HG02870 (cell line): ENCODE results near the gene MRPL18.
A peak's percentile ranks its signal among the peaks of the same experiment; 100 is the strongest.
"Not testable (repeated sequence)": the region's sequence is repeated elsewhere in the genome, so short reads cannot be mapped to it uniquely, and the experiment has no call there.

Experiments
- ATAC-seq: cut with Tn5 transposase; IDR thresholded peaks from one replicate; pipeline ENCODE4 v1.9.1; 2021; ENCODE audit warnings: mild to moderate bottlenecking, moderate library complexity; ENCODE audit not compliant: unreplicated experiment

MRPL18 gene

DNA sequence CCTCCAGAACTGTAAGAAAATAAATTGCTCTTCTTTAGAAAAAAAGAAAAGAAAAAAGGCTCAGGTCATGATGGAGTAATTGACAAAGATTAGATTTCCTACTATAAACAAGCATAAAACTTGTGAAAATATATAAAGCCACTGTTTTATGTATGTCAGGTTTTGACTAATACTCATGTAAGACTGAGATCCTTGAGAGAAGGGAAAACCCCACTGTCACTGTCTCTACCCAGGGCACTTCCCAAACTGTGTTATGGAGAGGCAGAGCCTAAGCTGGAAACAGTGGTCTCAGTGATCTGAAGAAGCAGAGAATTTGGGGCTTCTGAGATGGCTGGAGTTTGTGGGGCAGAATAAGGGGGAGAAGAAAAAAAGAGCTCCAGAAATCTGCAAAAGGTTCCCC is 20.8 kb upstream of the MRPL18 start:
- no peak for ATAC-seq

DNA sequence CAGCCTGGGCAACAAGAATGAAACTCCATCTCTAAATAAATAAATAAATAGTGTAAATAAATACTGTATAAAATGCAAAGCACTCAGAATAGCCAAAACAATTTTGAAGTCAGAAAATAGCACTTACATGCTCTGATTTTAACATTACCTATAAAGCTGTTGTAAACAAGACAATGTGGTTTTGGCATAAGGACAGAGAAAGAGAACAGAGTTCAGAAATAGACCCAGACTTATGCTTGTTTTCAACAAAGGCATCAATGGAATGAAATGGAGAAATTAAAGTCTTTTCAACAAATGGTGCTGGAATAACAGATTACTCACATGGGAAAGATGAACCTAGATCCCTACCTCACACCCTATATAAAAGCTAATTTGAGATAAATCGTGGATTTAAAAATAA is 18.1 kb upstream of the MRPL18 start:
- no peak for ATAC-seq

DNA sequence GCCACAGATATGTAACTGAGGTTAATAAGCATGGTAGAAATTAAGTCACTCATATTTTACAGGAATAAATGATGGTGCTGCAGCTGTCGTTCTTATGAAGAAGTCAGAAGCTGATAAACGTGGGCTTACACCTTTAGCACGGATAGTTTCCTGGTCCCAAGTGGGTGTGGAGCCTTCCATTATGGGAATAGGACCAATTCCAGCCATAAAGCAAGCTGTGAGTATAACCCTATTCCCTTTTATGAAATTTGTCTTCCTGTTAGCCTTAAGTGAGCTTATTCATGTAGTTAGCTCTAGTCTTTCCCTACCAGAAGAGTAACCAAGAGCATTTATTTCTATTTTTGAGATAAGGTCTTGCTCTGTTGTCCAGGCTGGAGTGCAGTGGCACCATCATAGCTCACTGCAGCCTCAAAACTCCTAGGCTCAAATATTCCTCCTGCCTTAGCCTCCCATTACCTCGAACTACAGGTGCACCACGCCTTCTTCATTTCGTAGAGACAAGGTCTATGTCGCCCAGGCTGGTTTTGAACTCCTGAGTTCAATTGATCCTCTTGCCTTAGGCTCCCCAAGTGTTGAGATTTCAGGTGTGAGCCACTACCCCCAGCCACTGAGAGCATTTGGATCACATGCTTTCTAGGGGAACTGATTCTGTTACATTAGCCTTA is 12.9 kb upstream of the MRPL18 start:
- ATAC-seq, result no peak

DNA sequence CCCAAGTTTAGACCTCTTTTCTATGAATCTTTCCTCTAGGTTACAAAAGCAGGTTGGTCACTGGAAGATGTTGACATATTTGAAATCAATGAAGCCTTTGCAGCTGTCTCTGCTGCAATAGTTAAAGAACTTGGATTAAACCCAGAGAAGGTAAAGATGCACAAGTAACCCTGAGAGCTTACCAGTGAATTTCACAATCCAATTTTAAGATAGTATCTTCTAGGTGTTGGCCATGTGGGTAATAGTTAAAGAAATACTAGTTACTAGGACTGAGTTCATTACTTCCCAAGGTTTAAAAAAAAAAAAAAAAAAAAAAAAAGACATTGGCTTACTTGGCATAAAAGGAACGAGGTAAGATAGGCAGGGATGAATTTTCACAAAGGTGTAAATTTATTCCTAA is 12.1 kb upstream of the MRPL18 start:
- no peak for ATAC-seq

DNA sequence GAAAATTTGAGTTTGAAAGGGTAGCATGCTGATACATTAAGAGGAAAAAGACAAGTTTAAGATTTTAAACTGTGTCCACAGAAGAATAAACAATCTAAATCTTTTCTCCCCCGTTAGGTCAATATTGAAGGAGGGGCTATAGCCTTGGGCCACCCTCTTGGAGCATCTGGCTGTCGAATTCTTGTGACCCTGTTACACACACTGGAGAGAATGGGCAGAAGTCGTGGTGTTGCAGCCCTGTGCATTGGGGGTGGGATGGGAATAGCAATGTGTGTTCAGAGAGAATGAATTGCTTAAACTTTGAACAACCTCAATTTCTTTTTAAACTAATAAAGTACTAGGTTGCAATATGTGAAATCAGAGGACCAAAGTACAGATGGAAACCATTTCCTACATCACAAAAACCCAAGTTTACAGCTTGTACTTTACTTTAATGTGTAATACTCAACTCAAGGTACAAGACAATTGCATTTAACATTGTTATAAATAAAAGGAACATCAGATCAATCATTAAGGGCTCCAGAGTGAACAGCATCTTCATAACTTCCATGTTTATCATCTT is 11.6 kb upstream of the MRPL18 start:
- no peak for ATAC-seq

DNA sequence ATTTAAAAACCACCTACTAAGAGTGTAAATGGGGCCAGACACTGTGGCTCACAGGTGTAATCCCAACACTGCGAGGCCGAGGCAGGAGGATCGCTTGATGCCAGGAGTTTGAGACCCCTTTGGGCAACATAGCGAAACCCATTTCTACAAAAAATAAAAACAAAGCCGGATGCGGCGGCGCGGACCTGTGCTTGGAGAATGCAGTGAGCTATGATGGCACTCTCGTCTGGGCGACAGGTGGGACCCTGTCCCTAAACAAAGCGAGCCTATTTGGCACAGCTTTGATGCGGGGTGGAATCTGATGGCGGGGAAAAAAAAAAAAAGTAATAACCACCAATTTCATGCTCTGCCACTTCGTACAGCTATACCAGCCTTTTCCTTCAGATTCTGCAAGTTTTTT is 2.0 kb upstream of the MRPL18 start:
- ATAC-seq, result no peak

DNA sequence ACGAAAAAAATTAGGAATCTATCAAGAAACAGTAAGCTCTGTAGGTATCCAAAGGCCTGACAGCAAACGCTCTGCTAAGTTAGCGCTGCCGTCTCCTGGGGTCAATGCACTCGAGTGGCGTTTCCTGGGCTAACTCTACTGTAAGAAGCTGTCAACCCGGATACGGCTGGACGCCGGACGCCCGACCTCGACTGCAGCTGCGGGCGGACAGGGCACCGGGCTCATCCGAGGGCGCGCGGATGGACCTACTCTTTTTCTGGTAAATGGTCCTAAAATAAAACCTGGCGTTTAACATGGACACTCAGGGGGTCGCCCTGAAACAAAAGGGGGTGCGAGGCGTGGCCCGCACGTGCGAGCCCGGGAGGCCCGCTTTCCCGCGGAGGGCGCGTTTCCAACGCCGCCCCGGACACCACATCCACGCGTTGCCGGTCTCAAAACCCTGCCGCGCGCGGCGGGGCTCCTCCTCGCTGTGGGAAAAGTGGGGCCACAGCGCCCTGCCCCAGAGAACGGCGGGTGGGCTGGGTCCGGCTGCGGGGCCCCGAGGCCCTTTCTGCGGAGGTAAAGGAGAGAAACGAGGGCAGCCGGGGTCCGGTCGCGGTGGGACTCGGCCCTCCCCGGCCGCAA is 1.4 kb upstream of the MRPL18 start:
- no peak for ATAC-seq

DNA sequence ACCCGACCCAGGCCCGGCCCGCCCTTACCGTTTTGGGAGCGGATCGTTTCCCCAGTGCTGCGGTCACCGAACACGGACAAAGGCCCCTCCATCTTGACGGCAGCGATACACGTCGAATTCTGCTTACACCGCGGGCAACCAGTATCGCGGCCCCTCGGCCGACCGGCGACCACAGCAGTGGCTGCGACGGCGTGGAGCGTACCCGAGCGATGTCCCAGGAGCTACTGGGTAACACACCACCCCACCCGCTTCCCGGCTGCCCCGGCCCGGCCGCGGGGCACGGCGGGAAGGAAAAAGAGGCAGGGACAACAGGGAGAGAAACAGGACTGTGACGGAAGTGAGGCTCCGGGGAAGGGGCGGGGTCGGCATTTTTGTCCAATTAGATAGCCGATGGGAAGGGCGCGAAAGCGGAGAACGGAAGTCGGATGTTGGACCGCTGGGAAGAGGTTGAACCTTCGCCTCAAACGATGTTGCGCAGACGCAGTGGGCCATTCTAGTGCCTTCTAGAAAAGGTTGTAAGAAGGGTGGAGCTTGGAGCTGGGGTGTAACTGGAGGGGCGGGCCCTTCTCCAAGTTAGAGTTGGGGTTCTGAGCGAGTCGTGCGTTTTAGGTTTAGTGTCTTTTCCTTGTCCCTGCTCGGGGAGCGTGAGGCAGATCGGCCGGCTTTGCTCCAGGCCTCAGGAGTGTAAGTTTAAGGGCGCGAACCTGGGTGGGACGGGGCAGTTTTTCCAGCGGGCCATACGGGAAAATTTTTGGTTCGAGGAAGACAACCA is 704 bp upstream of the MRPL18 start, which contains the start of gene TCP1:
Gene TCP1, minus strand, starts transcription at position 226 of the 772 bp plus-strand sequence. Its CDS starts 134 bp downstream, at position 92.
- peak; percentile 65 for ATAC-seq

DNA sequence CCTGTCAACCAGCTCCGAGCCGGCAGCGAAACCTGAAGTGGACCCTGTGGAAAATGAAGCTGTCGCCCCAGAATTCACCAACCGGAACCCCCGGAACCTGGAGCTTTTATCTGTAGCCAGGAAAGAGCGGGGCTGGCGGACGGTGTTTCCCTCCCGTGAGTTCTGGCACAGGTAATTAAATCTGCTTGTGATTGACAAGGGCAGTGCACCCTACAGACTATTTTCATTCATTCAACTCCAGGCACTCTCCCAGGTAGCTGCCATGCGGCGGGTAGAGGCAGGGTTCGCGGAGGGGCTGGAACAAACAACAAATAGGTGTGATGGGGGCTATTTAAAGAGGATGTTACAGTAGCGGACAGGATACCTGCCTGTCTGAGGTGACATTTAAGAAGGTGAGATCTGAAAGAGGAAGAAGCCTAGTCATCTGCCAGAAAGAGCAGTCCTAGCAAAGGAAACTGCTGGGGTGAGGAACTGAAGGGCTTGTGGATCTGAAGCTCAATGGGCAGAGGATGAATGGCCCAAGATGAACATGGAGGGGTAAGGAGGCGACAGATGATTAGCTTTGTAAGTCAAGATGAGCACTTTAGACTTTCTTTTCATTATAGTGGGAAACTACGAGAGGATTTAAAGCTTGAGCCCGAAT is 810 bp downstream of the MRPL18 start:
- no peak for ATAC-seq

DNA sequence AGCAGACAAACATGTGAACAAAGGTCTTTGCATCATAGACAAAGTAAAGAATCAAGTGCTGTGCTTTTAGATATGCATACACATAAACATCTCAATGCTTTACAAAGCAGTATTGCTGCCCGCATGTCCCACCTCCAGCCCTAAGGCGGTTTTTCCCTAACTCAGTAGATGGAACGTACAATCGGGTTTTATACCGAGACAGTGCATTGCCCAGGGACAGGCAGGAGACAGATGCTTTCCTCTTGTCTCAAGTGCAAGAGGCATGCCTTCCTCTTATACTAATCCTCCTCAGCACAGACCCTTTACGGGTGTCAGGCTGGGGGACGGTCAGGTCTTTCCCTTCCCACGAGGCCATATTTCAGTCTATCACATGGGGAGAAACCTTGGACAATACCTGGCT is 4.7 kb downstream of the MRPL18 start:
- ATAC-seq, result not testable (repeated sequence)

DNA sequence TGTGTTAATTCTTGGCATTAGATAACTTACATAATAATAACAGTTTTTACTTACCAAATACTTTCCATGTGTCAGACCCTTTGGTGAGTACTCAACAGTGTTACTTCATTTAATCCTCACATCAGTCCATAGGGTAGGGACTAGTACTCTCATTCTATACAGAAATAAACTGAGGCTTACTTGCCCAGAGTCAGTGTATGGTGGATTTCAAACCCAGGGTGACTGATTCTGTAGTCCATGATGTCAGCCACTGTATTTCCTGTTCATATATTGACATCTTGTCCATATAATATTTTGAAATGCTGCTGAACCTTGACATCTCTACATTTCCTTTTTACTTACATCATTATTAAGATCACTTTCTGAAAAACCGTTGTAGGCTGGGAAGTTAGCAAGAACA is 7.3 kb downstream of the MRPL18 start:
- ATAC-seq, result no peak

DNA sequence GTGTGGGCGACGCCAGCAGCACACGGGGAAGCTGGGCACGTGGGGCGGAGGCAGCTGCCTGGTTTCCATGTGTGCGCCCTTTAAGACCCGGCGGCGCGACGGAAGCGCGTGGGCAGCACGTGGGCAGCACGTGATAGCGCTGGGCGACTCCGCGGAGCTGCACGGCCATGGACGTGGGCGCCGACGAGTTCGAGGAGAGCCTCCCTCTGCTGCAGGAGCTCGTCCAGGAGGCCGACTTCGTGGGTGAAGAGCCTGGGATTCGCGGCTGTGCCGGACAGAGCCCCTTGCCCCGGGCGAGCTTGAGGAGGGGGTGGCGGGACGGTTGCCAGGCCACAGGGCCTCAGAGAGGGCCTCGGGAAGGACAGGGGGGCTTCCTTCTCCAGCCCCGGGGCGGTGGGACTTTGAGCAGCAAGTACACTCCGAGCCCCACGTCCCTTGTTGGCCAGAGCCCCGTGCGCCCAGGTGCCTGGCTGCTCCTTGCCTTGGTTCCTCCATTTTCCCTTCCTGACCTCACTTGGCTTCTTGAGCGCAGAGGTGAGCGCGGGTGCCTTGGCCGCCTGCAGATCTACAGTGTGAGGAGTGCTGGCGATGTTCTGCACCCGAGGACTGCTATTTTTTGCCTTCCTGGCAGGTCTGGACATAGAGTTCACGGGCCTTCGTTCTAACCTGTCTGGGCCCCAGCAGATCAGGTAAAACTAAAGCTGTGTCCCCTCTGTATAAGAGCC is 10.0 kb downstream of the MRPL18 start, which contains the start of gene PNLDC1:
Gene PNLDC1, plus strand, starts transcription at position 136 of the 725 bp plus-strand sequence. Its CDS starts 32 bp downstream, at position 168.
- ATAC-seq, result no peak

DNA sequence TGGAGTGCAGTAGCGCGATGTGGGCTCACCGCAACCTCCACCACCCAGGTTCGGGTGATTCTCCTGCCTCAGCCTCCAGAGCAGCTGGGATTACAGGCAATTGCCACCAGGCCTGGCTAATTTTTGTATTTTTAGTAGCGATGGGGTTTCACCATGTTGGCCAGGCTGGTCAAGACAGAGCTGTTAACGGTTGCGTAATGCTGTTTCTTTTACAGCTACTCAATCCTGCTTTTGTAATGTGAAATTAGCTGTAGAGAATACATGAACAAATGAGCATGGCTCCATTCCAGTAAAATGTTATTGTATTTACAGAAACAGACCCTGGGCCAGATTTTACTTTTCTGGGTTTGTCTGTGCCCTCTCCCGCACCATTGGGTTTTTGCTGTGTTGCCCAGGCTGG is 11.7 kb downstream of the MRPL18 start:
- no peak for ATAC-seq

DNA sequence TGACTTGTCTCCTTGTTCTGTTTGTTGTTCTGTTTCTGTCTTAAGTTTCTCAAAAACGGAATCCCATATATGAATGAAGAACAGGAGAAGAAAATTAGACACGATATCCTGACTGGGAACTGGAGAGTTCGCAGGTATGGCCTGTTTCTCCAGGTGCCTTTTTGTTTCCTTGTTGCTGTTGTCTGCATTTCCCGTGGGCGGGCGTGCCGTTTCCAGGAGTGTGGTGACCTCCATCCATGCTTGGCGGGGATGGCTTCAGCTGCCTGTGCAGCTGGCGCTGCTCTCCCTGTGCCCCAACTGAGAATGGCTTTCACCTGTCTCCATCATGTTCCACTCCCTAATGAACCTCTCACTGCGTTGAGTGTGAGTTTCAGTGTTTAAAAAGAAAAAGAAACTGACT is 14.2 kb downstream of the MRPL18 start:
- no peak for ATAC-seq

DNA sequence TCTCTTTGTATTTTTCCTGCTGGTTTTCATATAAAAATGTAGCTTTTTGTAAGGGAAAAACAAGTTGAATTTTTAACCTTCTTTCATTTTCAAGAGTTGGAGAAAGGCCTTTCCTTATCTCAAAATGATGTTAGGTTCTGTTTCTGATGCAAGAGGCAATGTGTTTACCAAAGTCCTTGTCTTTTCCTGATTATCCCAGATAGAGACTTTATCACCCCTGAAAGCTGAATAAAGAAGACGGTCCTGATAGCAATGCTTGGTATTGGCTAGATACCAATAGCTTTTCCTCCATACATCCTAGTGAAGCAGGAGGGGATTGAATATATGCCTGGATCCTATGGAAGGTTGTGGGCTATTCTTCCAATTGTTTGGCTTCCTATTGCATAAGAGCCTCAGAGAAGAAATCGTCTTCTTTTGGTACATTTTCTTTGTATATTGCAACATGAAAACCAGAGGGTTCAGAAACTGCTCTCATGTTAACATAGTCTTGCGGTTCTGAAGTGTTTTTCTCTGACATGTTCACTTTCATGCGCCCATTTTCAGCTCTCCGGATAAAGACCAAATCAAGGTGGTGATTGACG is 15.3 kb downstream of the MRPL18 start:
- no peak for ATAC-seq

DNA sequence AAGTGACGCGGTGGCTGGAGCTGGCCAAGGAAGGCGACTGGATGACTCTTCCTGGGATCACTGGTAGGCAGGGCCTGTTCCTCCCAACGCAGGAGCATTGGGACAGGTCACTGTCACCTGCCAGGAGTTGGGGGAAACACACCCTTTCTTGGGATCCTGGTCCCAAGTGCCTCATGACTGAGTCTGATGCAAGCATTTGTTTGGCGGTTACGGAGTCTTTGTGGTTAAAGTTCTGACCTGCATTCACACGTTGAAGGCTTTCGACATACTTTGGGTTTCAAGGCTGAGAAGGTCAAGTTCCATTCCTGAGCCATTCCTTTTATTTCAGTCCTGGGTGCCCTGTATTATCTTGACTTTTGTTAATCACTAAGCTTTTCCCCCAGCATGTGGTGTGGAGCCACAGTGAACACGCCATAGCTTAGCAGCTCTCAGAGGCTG is 15.8 kb downstream of the MRPL18 start:
- no peak for ATAC-seq

DNA sequence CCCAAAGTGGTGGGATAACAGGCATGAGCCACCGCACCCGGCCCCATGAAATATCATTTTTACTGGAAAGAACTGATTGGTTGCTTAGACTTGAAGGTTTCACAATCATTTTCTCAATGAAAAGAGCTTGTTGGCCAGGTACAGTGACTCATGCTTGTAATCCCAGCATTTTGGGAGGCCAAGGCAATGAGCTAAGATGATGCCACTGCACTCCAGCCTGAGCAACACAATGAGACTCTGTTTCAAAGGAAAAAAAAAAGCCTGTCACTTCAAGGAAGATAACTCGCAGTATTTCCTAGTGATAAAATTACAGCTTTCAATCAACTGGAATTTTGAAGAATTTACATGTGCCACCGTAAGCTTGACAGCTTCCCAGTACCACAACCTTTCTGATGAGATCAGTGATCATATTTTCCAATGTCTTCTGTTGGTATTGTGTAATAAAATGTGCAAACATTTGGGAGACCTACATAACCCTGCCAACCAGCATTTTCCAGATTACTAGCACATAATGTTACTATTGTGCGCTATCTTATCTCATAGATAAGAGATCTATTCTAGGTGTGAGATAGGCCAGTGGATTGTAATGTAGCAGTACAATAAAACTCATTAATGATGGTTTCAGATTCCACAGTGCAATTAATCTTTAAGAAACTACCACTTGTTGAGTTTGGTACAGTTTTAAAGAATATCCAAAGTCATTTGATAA is 17.0 kb downstream of the MRPL18 start:
- no peak for ATAC-seq

DNA sequence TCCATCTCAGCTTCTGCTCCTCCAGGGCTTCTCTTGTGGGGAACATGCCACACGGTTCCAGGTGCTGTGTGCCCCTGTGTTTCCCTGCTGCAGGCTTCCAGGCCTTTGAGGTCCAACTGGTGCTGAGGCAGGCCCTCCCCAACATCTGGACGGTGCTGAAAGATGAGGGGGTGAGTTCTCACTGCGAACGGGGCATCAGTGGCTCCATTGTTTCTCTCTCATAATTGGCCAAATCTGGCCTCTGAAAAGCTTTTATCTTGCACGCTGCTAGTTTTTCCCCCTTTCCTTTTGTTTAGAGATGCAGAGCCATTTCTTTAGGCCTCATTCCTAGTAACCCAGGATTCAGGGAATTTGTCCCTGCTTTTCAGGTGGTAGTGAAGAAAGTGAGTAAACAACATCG is 18.4 kb downstream of the MRPL18 start:
- no peak for ATAC-seq

DNA sequence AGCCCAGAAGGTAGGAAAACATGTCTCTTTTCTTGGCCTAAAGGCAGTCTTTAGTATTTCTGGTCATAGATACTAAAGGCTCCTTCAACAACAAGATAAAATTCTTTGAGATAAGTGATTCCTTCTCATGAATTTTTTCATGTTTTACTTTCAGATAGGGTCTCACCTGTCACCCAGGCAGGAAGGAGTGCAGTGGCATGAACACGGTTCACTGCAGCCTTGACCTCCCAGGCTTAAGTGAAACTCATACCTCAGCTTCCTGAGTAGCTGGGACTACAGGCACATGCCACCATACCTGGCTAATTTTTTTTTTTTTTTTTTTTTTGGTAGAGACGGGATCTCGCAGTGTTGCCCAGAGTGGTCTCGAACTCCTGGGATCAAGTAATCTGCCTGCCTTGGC is 18.9 kb downstream of the MRPL18 start:
- no peak for ATAC-seq
